HCT116 (cell line): ENCODE results near the gene MTA3.

Experiments
- CTCF ChIP-seq, 3 experiments: fragments of 200-600 bp in 1 of 3; sonication (generic) in 1 of 3; IDR thresholded peaks in 2 of 3; conservative IDR thresholded peaks in 1 of 3; 2 replicates each; pipeline ENCODE4 v1.5.1; 2012 to 2017; ENCODE audit warnings: low read depth in 2 of 3, low read length in 2 of 3, antibody characterized with exemption in 1 of 3, borderline replicate concordance in 1 of 3, control low read depth in 1 of 3, mild to moderate bottlenecking in 1 of 3, mixed read lengths in 1 of 3, mixed run types in 1 of 3, moderate library complexity in 1 of 3; ENCODE audit not compliant: insufficient read depth in 1 of 3
- EZH2 ChIP-seq: fragments of 200-600 bp; sonication (generic); IDR thresholded peaks from 2 replicates; pipeline ENCODE4 v1.6.1; 2017; ENCODE audit warnings: antibody characterized with exemption, mixed run types
- POLR2AphosphoS5 ChIP-seq: IDR thresholded peaks from 2 replicates; pipeline ENCODE4 v1.6.1; 2011; ENCODE audit warnings: mild to moderate bottlenecking, low read depth, low read length, moderate library complexity
- RAD21 ChIP-seq: IDR thresholded peaks from 2 replicates; pipeline ENCODE4 v1.6.1; 2012; ENCODE audit warnings: low read depth, mild to moderate bottlenecking
- REST ChIP-seq: IDR thresholded peaks from 2 replicates; pipeline ENCODE4 v1.6.1; 2012; ENCODE audit warnings: low read depth
- SIN3A ChIP-seq: IDR thresholded peaks from 2 replicates; pipeline ENCODE4 v1.6.1; 2012; ENCODE audit warnings: low read depth
- ZNF274 ChIP-seq: fragments of 200-500 bp; sonication (Bioruptor generic); IDR thresholded peaks from 2 replicates; pipeline ENCODE4 v1.6.1; 2014; ENCODE audit warnings: mild to moderate bottlenecking, low read depth, low read length, inconsistent platforms

- TF ChIP-seq CTCF (IDR thresholded peaks at IDR 0.05 in 2 of 3, conservative IDR thresholded peaks at IDR 0.05 in 1 of 3; ENCODE audit: borderline replicate concordance in 1 of 3, insufficient read depth in 1 of 3, low read depth in 2 of 3, low read length in 2 of 3) (no peak), POLR2AphosphoS5 (no peak), RAD21 (no peak), SIN3A (no peak), REST (no peak), EZH2 (no peak), ZNF274 (no peak)
Measured at GRCh38 chr2:42567364-42567763, 1.1 kb upstream of the MTA3 start.
